Stimulated activated CD4-positive, alpha-beta T cell treated with anti-CD3 and anti-CD28 coated beads, Interleukin-15, amount 100 ng/mL, for 1 hour (primary cell): Measurements from ENCODE around the gene TEPSIN.

Source experiments
- DNase-seq, 2 donors: peaks; one replicate each; pipeline ENCODE4 v3.0.0-alpha.2; 2020; ENCODE audit warnings: low read depth in 1 of 2, low spot score in 1 of 2

TEPSIN gene

DNA sequence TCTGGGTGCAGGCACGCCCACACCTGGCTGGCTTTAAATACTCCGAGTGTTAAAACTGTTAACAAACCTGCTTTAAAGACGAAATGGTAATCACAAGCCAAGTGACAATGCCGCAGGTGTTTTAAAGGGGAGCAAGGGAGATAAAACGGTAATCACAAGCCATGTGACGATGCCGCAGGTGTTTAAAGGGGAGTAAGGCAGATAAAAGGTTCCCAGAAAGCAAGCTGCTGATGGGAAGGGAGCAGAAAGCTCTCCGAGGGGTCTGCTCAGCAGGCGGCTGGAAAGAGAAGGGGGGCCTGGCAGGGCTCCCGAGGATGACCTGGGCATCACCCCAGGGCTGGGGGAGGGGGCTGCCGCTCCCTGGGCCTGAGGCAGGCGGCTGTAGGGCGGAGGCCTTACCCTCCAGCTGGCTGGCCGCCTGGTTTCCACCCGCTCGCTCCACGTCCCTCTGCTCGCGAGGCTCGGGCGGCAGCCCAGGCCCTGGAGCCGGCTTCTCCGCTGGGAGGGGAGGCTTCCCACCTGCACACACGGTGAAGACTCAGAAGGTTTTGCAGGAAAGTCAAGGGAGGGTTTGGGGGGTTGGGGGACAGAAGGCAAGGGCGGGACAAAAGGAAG lies 12.3 kb upstream of the TEPSIN start:
- no peak for DNase-seq

GRCh38 chr17:81250286-81251093 lies 11.6 kb upstream of the TEPSIN start:
- no peak for DNase-seq

DNA sequence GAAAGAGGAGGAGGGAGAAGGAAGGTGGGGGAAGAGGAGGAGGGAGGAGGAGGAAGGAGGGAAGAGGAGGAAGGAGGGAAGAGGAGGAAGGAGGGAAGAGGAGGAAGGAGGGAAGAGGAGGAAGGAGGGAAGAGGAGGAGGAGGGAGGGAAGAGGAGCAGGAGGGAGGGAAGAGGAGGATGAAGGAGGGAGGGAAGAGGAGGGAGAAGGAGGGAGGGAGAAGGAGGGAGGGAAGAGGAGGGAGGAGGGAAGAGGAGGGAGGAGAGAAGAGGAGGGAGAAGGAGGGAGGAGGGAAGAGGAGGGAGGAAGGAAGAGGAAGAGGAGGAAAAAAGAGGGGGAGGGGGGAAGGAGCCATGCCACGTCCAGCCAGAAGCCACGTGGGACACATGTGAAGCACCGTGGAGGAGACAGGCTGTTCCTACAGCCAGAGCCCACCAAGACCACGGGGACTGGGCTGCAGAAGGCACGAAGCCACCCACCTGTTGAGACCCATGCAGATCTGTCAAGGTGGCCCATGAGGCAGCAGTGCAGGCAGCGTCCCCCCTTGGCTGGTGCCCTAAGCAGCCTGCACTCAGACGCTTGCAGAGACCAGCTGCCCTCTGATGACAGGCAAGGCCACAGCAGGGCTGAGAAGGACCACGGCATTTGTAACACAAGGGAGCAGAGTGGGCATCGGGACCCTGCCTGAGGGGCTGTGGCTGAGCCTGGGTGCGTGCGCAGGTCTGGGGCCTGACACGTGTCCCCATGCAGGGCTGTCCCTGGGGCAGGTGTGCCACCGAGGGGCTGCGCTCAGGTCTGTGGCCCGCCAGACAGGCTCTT lies 10.6 kb upstream of the TEPSIN start:
- no peak for DNase-seq

DNA sequence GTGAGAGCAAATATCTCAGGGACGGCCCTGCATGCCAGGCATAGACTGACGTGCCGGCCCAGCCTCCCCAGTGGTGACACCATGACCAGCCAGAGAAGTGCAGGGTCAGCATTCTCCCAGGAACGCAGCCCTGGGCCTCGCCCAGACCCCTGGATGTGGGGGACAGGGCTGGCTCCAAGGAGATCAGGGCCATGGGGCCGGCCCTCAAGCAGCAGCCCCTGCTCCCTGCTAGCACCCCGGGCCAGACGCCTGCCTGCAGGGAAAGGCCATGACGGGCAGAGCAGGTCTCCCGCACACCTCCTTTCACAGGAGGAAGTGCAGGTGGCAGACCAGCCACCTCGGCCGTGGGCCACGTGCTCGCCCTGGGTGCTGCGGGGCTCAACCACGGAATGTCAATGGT lies 9.8 kb upstream of the TEPSIN start:
- DNase-seq, result no peak

DNA sequence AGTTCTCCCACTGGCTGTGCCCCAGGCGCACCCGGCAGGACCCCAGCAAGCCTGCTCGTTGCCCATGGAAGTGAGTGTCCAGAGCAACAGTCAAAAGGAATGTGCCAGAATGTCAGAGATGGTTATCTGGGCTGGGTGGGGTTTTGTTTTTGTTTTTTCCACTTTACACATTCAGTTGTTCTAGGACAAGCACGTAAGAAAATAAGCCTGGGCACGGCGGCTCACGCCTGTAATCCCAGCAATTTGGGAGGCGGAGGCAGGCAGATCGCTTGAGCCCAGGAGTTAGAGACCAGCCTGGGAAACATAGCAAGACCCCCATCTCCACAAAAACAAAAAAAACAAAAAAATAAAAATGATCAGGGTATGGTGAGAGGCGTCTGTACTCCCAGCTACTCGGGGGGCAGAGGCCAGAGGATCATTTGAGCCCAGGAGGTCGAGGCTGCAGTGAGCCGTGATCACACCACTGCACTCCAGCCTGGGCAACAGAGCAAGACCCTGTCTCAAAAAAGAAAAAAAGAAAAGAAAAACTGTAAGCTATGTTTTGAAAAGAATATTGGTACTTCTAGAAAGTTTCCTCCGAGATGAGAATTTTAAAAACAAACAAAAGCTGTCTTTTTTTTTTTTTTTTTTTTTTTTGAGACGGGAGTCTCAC lies 8.6 kb upstream of the TEPSIN start:
- DNase-seq, result no peak

- no peak for DNase-seq
Measured at GRCh38 chr17:81246679-81247338, 8.0 kb upstream of the TEPSIN start.

GRCh38 chr17:81246343-81246670 lies 7.5 kb upstream of the TEPSIN start:
- DNase-seq, result no peak

DNA sequence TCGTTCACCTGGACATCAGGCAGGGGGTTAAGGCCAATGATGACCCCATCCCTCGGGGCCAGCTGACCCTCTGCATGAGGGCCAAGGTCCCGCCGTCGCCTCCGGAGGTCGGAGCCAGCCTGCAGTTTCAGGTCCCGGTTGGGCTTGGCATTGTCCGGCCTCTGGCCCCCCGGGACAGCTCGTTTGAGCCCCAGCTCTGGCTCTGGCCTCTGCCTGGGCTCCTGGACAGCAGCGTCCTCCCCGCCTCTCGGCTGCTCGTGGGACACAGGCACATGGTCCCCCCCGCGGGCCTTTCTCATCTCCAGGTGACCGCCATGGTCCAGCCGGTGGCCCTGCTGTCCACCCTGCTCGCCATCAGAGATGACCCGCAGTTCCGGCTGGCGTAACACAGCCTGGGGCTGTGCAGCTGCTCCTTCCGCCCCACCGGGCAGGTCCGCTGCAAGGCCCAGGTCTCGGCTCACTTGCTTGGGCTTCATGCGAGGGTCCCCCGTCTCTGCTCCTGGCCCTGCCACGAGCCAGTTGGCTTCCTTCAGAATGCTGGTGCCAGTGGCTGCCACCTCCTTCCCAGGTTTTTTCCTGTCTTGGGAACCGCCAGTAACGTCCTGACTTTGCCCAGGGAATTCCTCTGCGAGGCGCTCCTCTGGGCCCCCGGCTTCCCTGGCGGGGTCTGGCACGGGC lies 6.9 kb upstream of the TEPSIN start:
- no peak for DNase-seq

GRCh38 chr17:81245024-81245664 lies 6.3 kb upstream of the TEPSIN start:
- DNase-seq, result no peak

DNA sequence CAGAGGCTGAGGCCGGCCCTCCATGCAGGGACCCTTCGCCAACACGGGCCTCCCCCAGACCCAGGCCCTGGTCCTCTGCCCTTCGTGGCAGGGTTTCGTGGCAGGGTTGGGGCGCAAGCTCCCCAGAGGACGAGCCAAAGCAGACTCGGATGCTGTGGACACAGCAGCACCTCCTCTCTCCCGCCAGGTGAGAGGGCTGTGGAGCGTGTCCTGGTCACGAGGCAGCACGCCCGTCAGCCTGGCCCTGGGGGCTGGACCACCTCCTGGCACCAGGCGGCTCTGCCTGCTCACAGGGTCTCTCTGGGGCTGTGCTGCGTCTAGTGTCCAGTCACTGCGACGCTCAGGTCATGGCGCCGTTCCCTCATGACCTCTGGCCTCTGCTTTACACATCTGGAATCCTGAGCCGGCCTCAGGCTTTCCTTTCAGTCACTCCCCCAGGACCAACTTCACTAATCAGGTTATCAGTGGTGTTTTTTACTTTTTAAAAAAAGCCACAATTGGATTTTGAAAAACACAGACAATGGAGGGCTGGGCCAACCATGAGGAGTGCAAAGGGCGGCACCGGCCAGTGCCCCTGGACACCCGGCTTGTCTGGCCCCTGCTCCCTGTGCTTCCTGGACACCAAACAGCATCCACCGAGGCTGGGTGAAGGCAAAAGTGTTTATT lies 5.6 kb upstream of the TEPSIN start:
- DNase-seq, result no peak

DNA sequence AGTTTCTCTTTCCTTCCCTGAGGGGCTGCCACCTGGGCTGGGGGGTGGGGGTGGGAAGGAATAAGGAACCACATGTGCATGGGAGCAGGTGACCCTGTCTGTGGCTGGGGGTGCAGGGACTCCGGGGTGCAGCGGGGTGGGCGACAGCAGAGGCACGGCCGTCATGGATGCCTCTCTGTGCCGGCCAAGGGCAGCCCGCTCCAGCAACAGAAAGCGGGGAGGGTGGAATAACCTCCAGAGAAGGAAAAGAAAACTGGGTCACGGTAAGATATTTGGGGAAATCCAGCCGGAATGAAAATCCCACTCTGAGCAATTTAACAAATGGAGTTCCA lies 4.4 kb upstream of the TEPSIN start:
- DNase-seq, result no peak

DNA sequence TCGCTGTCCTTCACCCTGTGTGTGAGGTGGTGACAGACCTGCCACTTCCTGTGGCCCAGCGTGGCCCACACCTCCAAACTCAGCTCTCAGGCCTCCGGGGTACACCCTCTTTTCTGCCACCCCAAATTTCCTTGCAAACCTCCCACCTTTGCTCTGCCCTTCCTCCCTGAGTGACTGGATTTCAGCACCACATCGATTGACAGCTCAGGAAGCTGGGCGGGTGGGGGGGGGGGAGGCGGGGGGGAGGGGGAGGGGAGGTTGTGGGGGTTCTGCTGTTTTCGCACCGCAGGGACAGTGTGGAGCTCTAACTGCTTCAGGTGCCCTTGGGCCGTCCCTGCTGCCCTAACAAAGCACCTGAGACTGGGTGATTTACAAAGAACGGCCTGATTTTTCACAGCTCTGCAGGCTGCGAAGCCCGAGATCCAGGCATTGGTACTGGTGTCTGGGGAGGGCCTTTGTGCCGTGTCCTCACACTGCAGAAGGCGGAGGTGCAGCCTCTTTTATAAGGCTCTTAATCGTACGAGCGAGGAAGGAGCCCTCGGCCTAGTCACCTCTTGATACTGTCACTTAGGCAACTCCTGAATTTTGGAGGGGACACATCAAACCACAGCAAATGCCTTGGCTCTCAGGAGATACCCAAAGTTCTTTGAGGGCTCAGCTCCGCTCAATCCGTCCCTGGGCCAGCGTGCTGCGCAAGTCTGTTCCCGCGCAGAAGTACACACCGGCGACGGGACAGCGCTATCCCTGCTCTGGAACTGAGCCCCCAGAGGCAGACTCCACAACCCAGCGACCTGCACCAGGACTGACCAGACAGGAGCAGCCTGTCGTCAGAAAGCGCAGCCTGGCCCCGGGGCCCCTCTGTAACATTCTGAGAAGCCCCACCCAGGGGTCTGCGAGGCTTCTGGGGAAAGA lies 3.8 kb upstream of the TEPSIN start:
- DNase-seq, result no peak

- DNase-seq, result peak; percentile 31 to 58
Measured at GRCh38 chr17:81241648-81242420, 3.0 kb upstream of the TEPSIN start.

DNA sequence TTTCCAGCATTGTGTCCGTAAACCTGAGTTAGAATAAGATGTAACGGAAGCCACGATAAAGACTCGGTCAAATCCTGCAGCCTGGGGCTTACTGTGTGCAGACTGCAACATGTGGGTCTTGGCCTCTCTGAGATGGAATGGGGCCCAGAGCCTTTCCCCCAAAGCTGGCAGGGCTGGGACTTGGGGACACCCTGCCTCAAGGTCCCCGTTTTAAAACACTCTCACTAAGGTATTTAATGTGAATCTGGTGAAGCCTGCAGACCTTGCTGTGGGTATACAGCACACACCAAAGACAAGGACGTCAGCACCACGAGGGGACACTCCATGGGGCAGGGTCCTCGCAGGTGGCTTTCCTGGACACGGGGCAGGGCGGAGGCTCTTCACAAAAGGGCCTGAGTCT lies 2.3 kb upstream of the TEPSIN start:
- no peak for DNase-seq

- no peak for DNase-seq
Measured at GRCh38 chr17:81240761-81241160, 1.9 kb upstream of the TEPSIN start.

DNA sequence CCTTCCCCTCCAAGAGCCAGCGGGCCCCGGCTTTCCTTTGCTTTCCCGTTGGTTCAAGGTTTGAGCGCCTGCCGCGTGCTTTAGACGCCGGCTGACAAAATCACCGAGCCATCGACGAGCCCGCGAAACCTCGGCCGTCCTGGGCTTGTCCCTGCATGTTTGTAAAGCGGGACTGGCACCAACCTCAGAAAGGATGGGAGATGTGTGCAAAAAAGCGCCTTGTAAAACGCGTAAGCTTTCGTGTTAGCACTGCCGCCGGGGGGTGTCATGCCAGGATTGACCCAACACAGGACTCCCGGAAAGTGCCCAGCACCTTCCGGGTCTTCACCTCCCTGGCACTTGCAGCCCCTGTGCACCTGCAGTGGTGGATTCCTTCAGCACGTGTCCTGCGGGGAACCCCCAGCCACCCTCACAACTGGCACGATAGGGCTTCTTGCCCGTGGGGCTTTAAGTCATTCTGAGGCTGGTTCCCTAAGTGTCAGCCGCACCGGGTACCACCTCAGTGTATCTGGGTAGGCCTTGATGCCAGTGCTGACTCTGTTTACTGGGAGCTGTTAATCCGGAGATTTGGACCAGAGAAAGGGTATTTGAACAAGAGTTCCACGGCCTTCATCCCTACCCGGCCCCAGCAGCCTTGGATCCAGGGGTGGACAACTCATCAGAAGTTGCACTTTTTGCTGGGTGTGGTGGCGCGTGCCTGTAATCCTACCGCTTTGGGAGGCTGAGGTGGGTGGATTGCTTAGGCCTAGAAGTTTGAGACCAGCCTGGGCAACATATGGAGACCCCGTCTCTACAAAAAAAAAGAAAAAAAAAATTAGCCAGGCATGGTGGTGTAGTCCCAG lies 1.1 kb upstream of the TEPSIN start:
- DNase-seq, result peak in 1 of 2 donors; percentile 45

DNA sequence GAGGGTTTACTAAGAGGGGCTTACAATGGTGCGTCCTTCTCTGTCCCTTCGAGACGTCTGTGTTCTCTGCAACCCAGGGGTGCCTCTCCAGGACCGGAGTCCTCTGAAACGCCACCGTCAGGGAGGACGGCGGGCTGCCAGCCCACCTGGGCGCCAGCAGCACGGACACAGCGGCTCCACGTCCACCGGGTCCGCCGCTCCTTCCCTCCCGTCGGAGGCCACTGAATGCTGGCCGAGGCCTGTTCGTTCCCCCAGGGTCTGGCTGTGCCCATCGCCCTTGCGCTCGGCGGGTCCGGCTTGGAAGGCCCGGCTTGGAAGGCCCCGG lies 403 bp downstream of the TEPSIN start:
- DNase-seq, result no peak
